ENCODE data around the gene SEMG1.

DNA sequence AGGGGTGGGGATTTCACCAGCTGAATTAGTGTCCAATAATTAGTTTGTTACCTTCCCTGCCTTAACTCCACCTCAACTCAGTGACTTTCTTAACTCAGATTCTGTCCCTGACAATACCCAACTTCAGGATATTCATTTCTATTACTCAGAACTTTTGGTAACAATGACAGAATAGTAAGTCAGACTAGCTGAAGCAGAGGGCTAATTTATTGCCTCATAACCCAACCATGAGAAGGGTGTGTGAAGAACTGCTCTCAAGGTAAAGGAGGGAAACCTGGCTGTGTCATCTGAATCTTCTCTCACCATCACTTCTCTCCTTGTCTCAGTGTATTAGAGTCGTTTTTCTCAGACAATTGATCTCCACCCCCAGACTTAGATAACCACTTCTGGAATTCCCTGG is 33.3 kb upstream of the SEMG1 start:
- TF ChIP-seq, protein P1, sequence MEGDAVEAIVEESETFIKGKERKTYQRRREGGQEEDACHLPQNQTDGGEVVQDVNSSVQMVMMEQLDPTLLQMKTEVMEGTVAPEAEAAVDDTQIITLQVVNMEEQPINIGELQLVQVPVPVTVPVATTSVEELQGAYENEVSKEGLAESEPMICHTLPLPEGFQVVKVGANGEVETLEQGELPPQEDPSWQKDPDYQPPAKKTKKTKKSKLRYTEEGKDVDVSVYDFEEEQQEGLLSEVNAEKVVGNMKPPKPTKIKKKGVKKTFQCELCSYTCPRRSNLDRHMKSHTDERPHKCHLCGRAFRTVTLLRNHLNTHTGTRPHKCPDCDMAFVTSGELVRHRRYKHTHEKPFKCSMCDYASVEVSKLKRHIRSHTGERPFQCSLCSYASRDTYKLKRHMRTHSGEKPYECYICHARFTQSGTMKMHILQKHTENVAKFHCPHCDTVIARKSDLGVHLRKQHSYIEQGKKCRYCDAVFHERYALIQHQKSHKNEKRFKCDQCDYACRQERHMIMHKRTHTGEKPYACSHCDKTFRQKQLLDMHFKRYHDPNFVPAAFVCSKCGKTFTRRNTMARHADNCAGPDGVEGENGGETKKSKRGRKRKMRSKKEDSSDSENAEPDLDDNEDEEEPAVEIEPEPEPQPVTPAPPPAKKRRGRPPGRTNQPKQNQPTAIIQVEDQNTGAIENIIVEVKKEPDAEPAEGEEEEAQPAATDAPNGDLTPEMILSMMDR (IDR thresholded peaks at IDR 0.05) = no peak
- TF ChIP-seq EZH2 (IDR thresholded peaks at IDR 0.05) (no peak), EZH2phosphoT487 (IDR thresholded peaks at IDR 0.05) (no peak)

All from neural progenitor cell (in vitro differentiated cells).